HepG2 (cell line): ENCODE data around the gene NFRKB.

Experiments
- BHLHE40 ChIP-seq: IDR thresholded peaks from 2 replicates; pipeline ENCODE4 v1.6.1; 2011; ENCODE audit warnings: low read length, improper control_type of control experiment
- CBX5 ChIP-seq: sonication (generic); formaldehyde crosslinking; IDR thresholded peaks from 2 replicates; pipeline ENCODE4 v1.4.0; 2020; ENCODE audit warnings: missing genetic modification reagents, borderline replicate concordance
- CTCF ChIP-seq: sonication (generic); formaldehyde crosslinking; IDR thresholded peaks from 2 replicates; pipeline ENCODE4 v1.5.0; 2020; ENCODE audit warnings: mild to moderate bottlenecking, missing genetic modification reagents, moderate library complexity
- MAFF ChIP-seq: IDR thresholded peaks from 2 replicates; pipeline ENCODE4 v1.6.1; 2011; ENCODE audit warnings: low read depth, low read length, improper control_type of control experiment
- NFIC ChIP-seq: IDR thresholded peaks from 2 replicates; pipeline ENCODE4 v1.6.1; 2012; ENCODE audit warnings: mild to moderate bottlenecking, low read length, inconsistent platforms
- POLR2AphosphoS5 ChIP-seq: IDR thresholded peaks from 2 replicates; pipeline ENCODE4 v1.6.1; 2012; ENCODE audit warnings: low read depth, low read length
- RFX5 ChIP-seq: IDR thresholded peaks from 2 replicates; pipeline ENCODE4 v1.6.1; 2011; ENCODE audit warnings: low read depth, low read length, improper control_type of control experiment
- SNAPC5 ChIP-seq: sonication (generic); formaldehyde crosslinking; IDR thresholded peaks from 2 replicates; pipeline ENCODE4 v1.8.1; 2023; ENCODE audit warnings: mild to moderate bottlenecking, missing genetic modification reagents, borderline replicate concordance
- SP1 ChIP-seq, 2 experiments: fragments of 450-650 bp in 1 of 2; sonication (generic) in 1 of 2; formaldehyde crosslinking in 1 of 2; IDR thresholded peaks; 2 replicates each; pipeline versions ENCODE4 v1.4.0 to v1.6.1; 2016 to 2020; ENCODE audit warnings: missing genetic modification reagents in 1 of 2
- YY1 ChIP-seq: IDR thresholded peaks from 2 replicates; pipeline ENCODE4 v1.6.1; 2011; ENCODE audit warnings: low read length, low read depth, moderate library complexity, mild to moderate bottlenecking; ENCODE audit not compliant: insufficient read depth, insufficient replicate concordance
- ZBTB26 ChIP-seq: IDR thresholded peaks from 2 replicates; pipeline ENCODE4 v1.6.1; 2016; ENCODE audit warnings: missing compliant biosample characterization, missing genetic modification reagents, borderline replicate concordance
- ZKSCAN8 ChIP-seq: IDR thresholded peaks from 2 replicates; pipeline ENCODE4 v1.6.1; 2016; ENCODE audit warnings: borderline replicate concordance, missing genetic modification reagents, missing compliant biosample characterization
- TF ChIP-seq, protein P1 (sequence below): sonication (generic); formaldehyde crosslinking; IDR thresholded peaks from 2 replicates; pipeline ENCODE4 v1.4.0; 2020; ENCODE audit warnings: low read depth, mild to moderate bottlenecking, missing genetic modification reagents
- TF ChIP-seq, protein P2 (sequence below): IDR thresholded peaks from 2 replicates; pipeline ENCODE4 v1.6.1; 2016

GRCh38 chr11:129853518-129854231, 41.7 kb downstream of the NFRKB start:
- TF ChIP-seq, protein P1, sequence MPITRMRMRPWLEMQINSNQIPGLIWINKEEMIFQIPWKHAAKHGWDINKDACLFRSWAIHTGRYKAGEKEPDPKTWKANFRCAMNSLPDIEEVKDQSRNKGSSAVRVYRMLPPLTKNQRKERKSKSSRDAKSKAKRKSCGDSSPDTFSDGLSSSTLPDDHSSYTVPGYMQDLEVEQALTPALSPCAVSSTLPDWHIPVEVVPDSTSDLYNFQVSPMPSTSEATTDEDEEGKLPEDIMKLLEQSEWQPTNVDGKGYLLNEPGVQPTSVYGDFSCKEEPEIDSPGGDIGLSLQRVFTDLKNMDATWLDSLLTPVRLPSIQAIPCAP = no peak
- TF ChIP-seq SNAPC5 = no peak
- TF ChIP-seq NFIC = peak; percentile 94
- TF ChIP-seq BHLHE40 = no peak
- TF ChIP-seq MAFF = no peak
- TF ChIP-seq CTCF (CRISPR knock-in tag) = 0 out of 2 replicates have a peak, but pooled peaks have one; percentile 4
- no peak for TF ChIP-seq RFX5
- TF ChIP-seq YY1 = no peak
- TF ChIP-seq CBX5 (CRISPR knock-in tag) = peak; percentile 67; the same call in 1 of the 2 replicates
- TF ChIP-seq, protein P2, sequence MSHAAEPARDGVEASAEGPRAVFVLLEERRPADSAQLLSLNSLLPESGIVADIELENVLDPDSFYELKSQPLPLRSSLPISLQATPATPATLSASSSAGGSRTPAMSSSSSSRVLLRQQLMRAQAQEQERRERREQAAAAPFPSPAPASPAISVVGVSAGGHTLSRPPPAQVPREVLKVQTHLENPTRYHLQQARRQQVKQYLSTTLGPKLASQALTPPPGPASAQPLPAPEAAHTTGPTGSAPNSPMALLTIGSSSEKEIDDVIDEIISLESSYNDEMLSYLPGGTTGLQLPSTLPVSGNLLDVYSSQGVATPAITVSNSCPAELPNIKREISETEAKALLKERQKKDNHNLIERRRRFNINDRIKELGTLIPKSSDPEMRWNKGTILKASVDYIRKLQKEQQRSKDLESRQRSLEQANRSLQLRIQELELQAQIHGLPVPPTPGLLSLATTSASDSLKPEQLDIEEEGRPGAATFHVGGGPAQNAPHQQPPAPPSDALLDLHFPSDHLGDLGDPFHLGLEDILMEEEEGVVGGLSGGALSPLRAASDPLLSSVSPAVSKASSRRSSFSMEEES = 0 out of 2 replicates have a peak, but pooled peaks have one; percentile 27
- no peak for TF ChIP-seq ZBTB26 (CRISPR knock-in tag)
- TF ChIP-seq POLR2AphosphoS5 = no peak
- TF ChIP-seq SP1 (IDR thresholded peaks at IDR 0.05) = no peak
- TF ChIP-seq SP1 (CRISPR knock-in tag; IDR thresholded peaks at IDR 0.05) = no peak
- peak; percentile 73; the same call in 1 of the 2 replicates for TF ChIP-seq ZKSCAN8 (CRISPR knock-in tag)
